H1 (cell line): ENCODE data around the gene SMAD6. TPM values are rescaled to one million over a fixed set of nuclear protein-coding genes. Genes with fewer than 3 reads are reported as not detected.
A peak's percentile ranks its signal among the peaks of the same experiment; 100 is the strongest.

Experiments used
- CTCF ChIA-PET: fragments of 300-600 bp; sonication (Branson Sonifier 250); formaldehyde crosslinking; loops from one replicate; lab custom pipeline; 2021; ENCODE audit not compliant: partially characterized antibody; lab: Charles Lee
- POLR2A ChIA-PET: fragments of 300-600 bp; sonication (Branson Sonifier 250); formaldehyde crosslinking; loops from one replicate; lab custom pipeline; 2021; ENCODE audit warnings: inconsistent platforms; ENCODE audit not compliant: partially characterized antibody; lab: Charles Lee
- DNase-seq, 2 experiments: peaks; one replicate each; pipeline versions ENCODE4 v3.0.0 to v3.0.0-alpha.2; 2010 to 2022; ENCODE audit warnings: low spot score in 2 of 2, low read depth in 1 of 2, mixed read lengths in 1 of 2
- FAIRE-seq: peaks from 2 replicates; lab custom pipeline; 2011; peaks lifted over from hg19 to GRCh38; lab: Jason Lieb, UNC
- H2AFZ ChIP-seq: 2 replicates; pipeline ENCODE4 v1.8.1; 2012; ENCODE audit warnings: low read length, inconsistent platforms
- H2AK5ac ChIP-seq: 2 replicates; pipeline ENCODE4 v1.6.1; 2013; ENCODE audit warnings: low read depth, low read length
- H2BK120ac ChIP-seq: replicated peaks from 2 replicates; pipeline ENCODE3; 2013; ENCODE audit warnings: low read depth, low read length, inconsistent platforms
- H2BK12ac ChIP-seq: 2 replicates; pipeline ENCODE4 v1.6.1; 2013; ENCODE audit warnings: low read depth, low read length
- H2BK15ac ChIP-seq: 2 replicates; pipeline ENCODE4 v1.6.1; 2013; ENCODE audit warnings: low read length
- H2BK20ac ChIP-seq: 2 replicates; pipeline ENCODE4 v1.6.1; 2013; ENCODE audit warnings: low read length
- H2BK5ac ChIP-seq: 2 replicates; pipeline ENCODE4 v1.6.1; 2013; ENCODE audit warnings: low read depth, low read length
- H3K14ac ChIP-seq: 2 replicates; pipeline ENCODE4 v1.6.1; 2013; ENCODE audit warnings: inconsistent platforms; ENCODE audit not compliant: insufficient read length
- H3K18ac ChIP-seq: 2 replicates; pipeline ENCODE4 v1.6.1; 2013; ENCODE audit warnings: low read length; ENCODE audit errors: extremely low read depth
- H3K23ac ChIP-seq: 2 replicates; pipeline ENCODE4 v1.6.1; 2013; ENCODE audit warnings: inconsistent platforms; ENCODE audit not compliant: insufficient read length
- H3K23me2 ChIP-seq: 2 replicates; pipeline ENCODE4 v1.6.1; 2013; ENCODE audit warnings: low read depth, low read length
- H3K27ac ChIP-seq: 2 replicates; pipeline ENCODE4 v1.6.1; 2011; ENCODE audit warnings: low read depth, low read length, inconsistent platforms
- H3K27me3 ChIP-seq, 4 experiments: replicated peaks in 1 of 4; 1 replicate in 1 of 4; 2 replicates in 3 of 4; pipeline versions ENCODE4 v1.6.1 to v1.8.1; 2011 to 2013; ENCODE audit warnings: low read length in 3 of 4, mild to moderate bottlenecking in 3 of 4, inconsistent platforms in 2 of 4, mixed read lengths in 2 of 4, moderate library complexity in 1 of 4; ENCODE audit not compliant: control insufficient read depth in 3 of 4, insufficient read depth in 3 of 4; ENCODE audit errors: extremely low read depth in 1 of 4
- H3K36me3 ChIP-seq, 4 experiments: 2 replicates each; pipeline versions ENCODE4 v1.6.1 to v1.8.1; 2011 to 2013; ENCODE audit warnings: mild to moderate bottlenecking in 4 of 4, low read length in 3 of 4, moderate library complexity in 2 of 4, control low read depth in 1 of 4, inconsistent platforms in 1 of 4; ENCODE audit not compliant: insufficient read depth in 4 of 4, control insufficient read depth in 2 of 4
- H3K4ac ChIP-seq: replicated peaks from 2 replicates; pipeline ENCODE3; 2013; ENCODE audit warnings: low read length, low read depth, mixed read lengths, inconsistent platforms; ENCODE audit not compliant: insufficient read length
- H3K4me1 ChIP-seq, 4 experiments: replicated peaks in 1 of 4; 1 replicate in 1 of 4; 2 replicates in 3 of 4; pipeline versions ENCODE4 v1.6.1 to v1.8.1; 2011 to 2013; ENCODE audit warnings: low read length in 3 of 4, inconsistent platforms in 2 of 4, mixed read lengths in 1 of 4; ENCODE audit not compliant: insufficient read depth in 4 of 4, control insufficient read depth in 3 of 4
- H3K4me2 ChIP-seq, 2 experiments: 2 replicates each; pipeline versions ENCODE4 v1.6.1 to v1.8.1; 2011 to 2013; ENCODE audit warnings: low read depth in 2 of 2, low read length in 2 of 2, control low read depth in 1 of 2, inconsistent platforms in 1 of 2, mild to moderate bottlenecking in 1 of 2; ENCODE audit not compliant: insufficient read depth in 1 of 2
- H3K4me3 ChIP-seq, 4 experiments: fragments of 200-600, 300-600 bp in 1 of 4; sonication (generic), shearing (Covaris generic), sonication (Bioruptor Twin) in 1 of 4; 2 replicates each; pipeline versions ENCODE4 v1.5.1 to v1.8.1; 2011 to 2016; ENCODE audit warnings: low read length in 4 of 4, low read depth in 3 of 4, control low read depth in 2 of 4, inconsistent platforms in 2 of 4, mild to moderate bottlenecking in 2 of 4, mixed read lengths in 1 of 4, moderate library complexity in 1 of 4; ENCODE audit not compliant: insufficient read depth in 2 of 4; ENCODE audit errors: extremely low read depth in 1 of 4
- H3K56ac ChIP-seq: replicated peaks from 2 replicates; pipeline ENCODE3; 2013; ENCODE audit warnings: low read depth, mild to moderate bottlenecking, mixed read lengths, low read length, inconsistent platforms; ENCODE audit not compliant: insufficient read length
- H3K79me1 ChIP-seq: 2 replicates; pipeline ENCODE4 v1.6.1; 2013; ENCODE audit warnings: low read depth, low read length, control low read depth
- H3K79me2 ChIP-seq, 2 experiments: 2 replicates each; pipeline versions ENCODE4 v1.6.1 to v1.8.1; 2012 to 2013; ENCODE audit warnings: low read length in 2 of 2, mild to moderate bottlenecking in 2 of 2, inconsistent platforms in 1 of 2; ENCODE audit not compliant: insufficient read depth in 2 of 2, control insufficient read depth in 1 of 2
- H3K9ac ChIP-seq, 4 experiments: replicated peaks in 1 of 4; 1 replicate in 1 of 4; 2 replicates in 3 of 4; pipeline versions ENCODE4 v1.6.1 to v1.8.1; 2011 to 2013; ENCODE audit warnings: low read depth in 3 of 4, low read length in 3 of 4, control low read depth in 2 of 4, mild to moderate bottlenecking in 2 of 4, moderate library complexity in 2 of 4, inconsistent platforms in 1 of 4; ENCODE audit errors: extremely low read depth in 1 of 4
- H3K9me3 ChIP-seq, 2 experiments: 2 replicates each; pipeline versions ENCODE4 v1.6.1 to v1.8.1; 2012 to 2013; ENCODE audit warnings: mild to moderate bottlenecking in 2 of 2, moderate library complexity in 2 of 2, control low read depth in 1 of 2, inconsistent platforms in 1 of 2, low read depth in 1 of 2, low read length in 1 of 2, mixed read lengths in 1 of 2; ENCODE audit not compliant: insufficient read depth in 2 of 2
- H4K20me1 ChIP-seq, 2 experiments: replicated peaks in 1 of 2; 2 replicates each; pipeline versions ENCODE3 to v1.8.1; 2011 to 2013; ENCODE audit warnings: inconsistent platforms in 2 of 2, low read length in 2 of 2, mild to moderate bottlenecking in 1 of 2; ENCODE audit not compliant: insufficient read depth in 2 of 2, control insufficient read depth in 1 of 2
- H4K5ac ChIP-seq: 2 replicates; pipeline ENCODE4 v1.6.1; 2013; ENCODE audit warnings: low read length, low read depth, mixed read lengths, inconsistent platforms; ENCODE audit not compliant: insufficient read length
- H4K8ac ChIP-seq: 2 replicates; pipeline ENCODE4 v1.8.0; 2013; ENCODE audit warnings: mild to moderate bottlenecking, moderate library complexity, low read length, inconsistent platforms; ENCODE audit not compliant: insufficient read depth; ENCODE audit errors: extremely low read depth
- H4K91ac ChIP-seq: replicated peaks from 2 replicates; pipeline ENCODE3; 2013; ENCODE audit warnings: low read length, mixed read lengths, inconsistent platforms; ENCODE audit not compliant: insufficient read length
- CREB1 ChIP-seq: IDR thresholded peaks from 2 replicates; pipeline ENCODE4 v1.6.1; 2012; ENCODE audit warnings: inconsistent platforms
- HDAC2 ChIP-seq, 2 experiments: fragments of 300-600 bp in 1 of 2; sonication (generic) in 1 of 2; IDR thresholded peaks; 2 replicates each; pipeline ENCODE4 v1.6.1; 2011 to 2012; ENCODE audit warnings: low read depth in 2 of 2, low read length in 2 of 2, mild to moderate bottlenecking in 2 of 2, moderate library complexity in 2 of 2, borderline replicate concordance in 1 of 2, inconsistent platforms in 1 of 2
- HDAC6 ChIP-seq: IDR thresholded peaks from one replicate; pipeline ENCODE4 v1.7.1; 2012; ENCODE audit warnings: low read depth, mild to moderate bottlenecking, inconsistent platforms, low read length, moderate library complexity
- JUN ChIP-seq: IDR thresholded peaks from 2 replicates; pipeline ENCODE4 v1.6.1; 2011; ENCODE audit warnings: low read depth, mild to moderate bottlenecking, improper control_type of control experiment, low read length
- MAFK ChIP-seq: IDR thresholded peaks from 2 replicates; pipeline ENCODE4 v1.6.1; 2012; ENCODE audit warnings: low read depth, mild to moderate bottlenecking, improper control_type of control experiment, low read length
- SP4 ChIP-seq: IDR thresholded peaks from 2 replicates; pipeline ENCODE4 v1.6.1; 2012; ENCODE audit warnings: low read length, inconsistent platforms
- SRF ChIP-seq: IDR thresholded peaks from 2 replicates; pipeline ENCODE4 v1.6.1; 2011; ENCODE audit warnings: mild to moderate bottlenecking, low read depth, low read length, moderate library complexity
- WGBS, 2 experiments: shearing (Covaris generic) in 1 of 2; methylation state at CpG; one replicate each; pipeline versions ENCODE4 v1.1.6 to v1.1.7; 2013 to 2015; ENCODE audit warnings: low lambda C conversion rate in 2 of 2, mixed read lengths in 2 of 2, inconsistent platforms in 1 of 2, low coverage in 1 of 2, missing lambda C conversion rate in 1 of 2; ENCODE audit not compliant: insufficient replicate concordance in 2 of 2, insufficient coverage in 1 of 2, insufficient read length in 1 of 2; ENCODE audit errors: extremely low coverage in 1 of 2, missing lambda C conversion rate in 1 of 2; 5-methylcytosine and 5-hydroxymethylcytosine counted together
- polyA plus RNA-seq, 7 experiments: library from polyadenylated mRNA; depleted of rRNA in 3 of 7; stranded (reverse) in 5 of 7; unstranded in 2 of 7; fragments of >200 nt in 5 of 7; fragments of 200-250 nt in 2 of 7; gene quantifications; 1 replicate in 5 of 7; 2 replicates in 1 of 7; 4 replicates in 1 of 7; pipeline versions ENCODE4 v1.2.1 to v1.2.3, GENCODE V29; 2011 to 2013; ENCODE audit warnings: missing spikeins in 2 of 7, mixed read lengths in 2 of 7
- total RNA-seq: library from RNA; stranded (reverse); fragmentation: NEBNext Ultra II Directional; extraction: Animal tissue kit (Norgen Biotek cat#: 25700); gene quantifications from 2 replicates; pipeline ENCODE4 v1.2.1, GENCODE V29; 2021
- TF ChIP-seq, protein P1 (sequence below), 3 experiments: IDR thresholded peaks; 1 replicate in 2 of 3; 2 replicates in 1 of 3; pipeline versions ENCODE4 v1.5.1 to v1.6.1; 2011; ENCODE audit warnings: low read length in 3 of 3, mild to moderate bottlenecking in 3 of 3, inconsistent platforms in 2 of 3, low read depth in 1 of 3, moderate library complexity in 1 of 3; ENCODE audit not compliant: insufficient read depth in 1 of 3; ENCODE audit errors: control extremely low read depth in 1 of 3

The SMAD6 gene
- total and polyA plus RNA-seq, 2 of the 8 experiments (the other 6 are each of a cell fraction or from before 2014, with no cell fraction given) = 1.8 to 7.0 TPM

DNA sequence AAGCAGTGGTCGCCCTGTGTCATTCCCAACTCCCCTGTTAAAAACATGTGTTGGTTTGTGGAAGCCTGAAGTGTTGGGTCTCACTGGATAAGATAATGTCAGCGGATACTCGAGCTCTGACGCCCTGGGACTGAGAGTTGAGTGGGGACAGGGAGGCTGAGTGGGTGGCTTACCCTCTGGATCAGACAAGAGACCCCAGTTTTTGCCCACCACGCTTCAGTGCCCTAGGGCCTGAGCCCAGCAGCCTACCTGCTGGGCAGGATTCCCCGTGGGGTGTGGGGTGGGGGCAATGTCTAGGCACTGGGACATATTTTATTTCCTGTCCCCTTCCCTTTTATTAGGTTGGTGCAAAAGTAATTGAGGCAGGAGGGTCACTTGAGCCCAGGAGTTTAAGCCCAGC is 75.0 kb downstream of the SMAD6 start:
- Histone ChIP-seq H2BK15ac (no peak overlapping the region), H2AFZ (no peak overlapping the region), H3K79me2 (no peaks in the 10 kb centered on the region), H3K27ac (no peak overlapping the region), H3K4ac (no peak overlapping the region), H3K9me3 (no peaks in the 10 kb centered on the region), H4K8ac (peak overlapping the region; percentile 42), H3K4me1 (peaks cover 13 to 24% (median 16%) of the 10 kb centered on the region in 4 experiments), H3K79me1 (no peaks in the 10 kb centered on the region), H3K4me2 (no peak overlapping the region), H2BK120ac (no peak overlapping the region), H4K5ac (no peak overlapping the region), H2BK12ac (no peak overlapping the region), H3K23ac (no peak overlapping the region), H2BK5ac (no peak overlapping the region), H3K4me3 (no peak overlapping the region), H3K36me3 (peaks cover 0 to 5% (median 0%) of the 10 kb centered on the region in 4 experiments; a peak in 1 of 8 replicates), H2BK20ac (no peak overlapping the region), H2AK5ac (no peak overlapping the region), H3K27me3 (no peaks in the 10 kb centered on the region), H3K23me2 (no peaks in the 10 kb centered on the region)
- DNase-seq (no peak), FAIRE-seq (no peak)
- 91% methylated on average over 6 of the region's 6 CpGs; no CpG with 5 or more reads in 1 of the 2 experiments for WGBS, 2 experiments
- ChIA-PET CTCF (interaction anchor here (0.7 to 13.5 kb wide), 7 partner anchors 10 to 1595 kb away, joined by 3 to 202 read pairs (median 4); no protein-coding TSS in a partner anchor), POLR2A (interaction anchor here (0.6 kb wide), 1 partner anchor 151 kb away, joined by 3 read pairs; no protein-coding TSS in a partner anchor)
- TF ChIP-seq CREB1 = no peak
- no peak for TF ChIP-seq SRF
- TF ChIP-seq HDAC2 (IDR thresholded peaks at IDR 0.05; ENCODE audit: borderline replicate concordance in 1 of 2, low read depth in 2 of 2, low read length in 2 of 2) = no peak
- TF ChIP-seq HDAC6 = no peak
- no peak for TF ChIP-seq SP4
- no peak for TF ChIP-seq JUN
- TF ChIP-seq, protein P1, sequence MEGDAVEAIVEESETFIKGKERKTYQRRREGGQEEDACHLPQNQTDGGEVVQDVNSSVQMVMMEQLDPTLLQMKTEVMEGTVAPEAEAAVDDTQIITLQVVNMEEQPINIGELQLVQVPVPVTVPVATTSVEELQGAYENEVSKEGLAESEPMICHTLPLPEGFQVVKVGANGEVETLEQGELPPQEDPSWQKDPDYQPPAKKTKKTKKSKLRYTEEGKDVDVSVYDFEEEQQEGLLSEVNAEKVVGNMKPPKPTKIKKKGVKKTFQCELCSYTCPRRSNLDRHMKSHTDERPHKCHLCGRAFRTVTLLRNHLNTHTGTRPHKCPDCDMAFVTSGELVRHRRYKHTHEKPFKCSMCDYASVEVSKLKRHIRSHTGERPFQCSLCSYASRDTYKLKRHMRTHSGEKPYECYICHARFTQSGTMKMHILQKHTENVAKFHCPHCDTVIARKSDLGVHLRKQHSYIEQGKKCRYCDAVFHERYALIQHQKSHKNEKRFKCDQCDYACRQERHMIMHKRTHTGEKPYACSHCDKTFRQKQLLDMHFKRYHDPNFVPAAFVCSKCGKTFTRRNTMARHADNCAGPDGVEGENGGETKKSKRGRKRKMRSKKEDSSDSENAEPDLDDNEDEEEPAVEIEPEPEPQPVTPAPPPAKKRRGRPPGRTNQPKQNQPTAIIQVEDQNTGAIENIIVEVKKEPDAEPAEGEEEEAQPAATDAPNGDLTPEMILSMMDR (IDR thresholded peaks at IDR 0.05; ENCODE audit: control extremely low read depth in 1 of 3, insufficient read depth in 1 of 3, low read depth in 1 of 3, low read length in 3 of 3) = no peak
- TF ChIP-seq MAFK = no peak
- TF ChIP-seq, all 59 proteins: peak for 0
- Histone ChIP-seq H3K18ac (no peak overlapping the region), H3K14ac (no peak overlapping the region), H4K91ac (no peak overlapping the region), H3K56ac (no peak overlapping the region), H4K20me1 (peaks cover 0 to 2% of the 10 kb centered on the region in 2 experiments), H3K9ac (no peak overlapping the region)
